Measurements from ENCODE around the gene APLP1. TPM values are rescaled to one million over a fixed set of nuclear protein-coding genes. Genes with fewer than 3 reads are reported as not detected.

APLP1 gene
- total and polyA plus RNA-seq, 2 of the 4 experiments (the other 2 are of a cell fraction), result 4.7 to 41.0 TPM

DNA sequence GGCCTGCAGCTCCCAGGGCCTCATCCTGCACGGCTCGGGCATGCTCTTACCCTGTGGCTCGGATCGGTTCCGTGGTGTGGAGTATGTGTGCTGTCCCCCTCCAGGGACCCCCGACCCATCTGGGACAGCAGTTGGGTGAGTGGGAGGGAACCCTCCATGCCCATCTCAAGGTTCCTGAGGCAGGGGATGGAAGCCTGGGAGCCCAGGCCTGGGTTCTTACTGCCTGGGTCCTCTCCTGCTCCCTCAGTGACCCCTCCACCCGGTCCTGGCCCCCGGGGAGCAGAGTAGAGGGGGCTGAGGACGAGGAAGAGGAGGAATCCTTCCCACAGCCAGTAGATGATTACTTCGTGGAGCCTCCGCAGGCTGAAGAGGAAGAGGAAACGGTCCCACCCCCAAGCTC is 3.2 kb downstream of the APLP1 start:
- Histone ChIP-seq H3K18ac (ENCODE audit: low read depth, low read length) (no peak overlapping the region), H3K14ac (replicated peaks; ENCODE audit: low read depth, low read length) (no peak overlapping the region), H2AFZ (replicated peaks; ENCODE audit: low read length, poor library complexity) (no peak overlapping the region), H3K79me1 (ENCODE audit: low read depth in 1 of 2, low read length in 2 of 2) (no peaks in the 10 kb centered on the region), H3K4me2 (ENCODE audit: low read depth, low read length) (no peak overlapping the region), H3K4ac (ENCODE audit: low read depth, low read length) (no peak overlapping the region), H3K56ac (ENCODE audit: extremely low read depth, insufficient read depth, low read length) (no peak overlapping the region), H3K9ac (ENCODE audit: low read depth, low read length) (no peak overlapping the region), H3K23ac (ENCODE audit: low read depth, low read length) (no peak overlapping the region), H3K27ac (ENCODE audit: insufficient read depth, low read length) (no peak overlapping the region), H4K8ac (ENCODE audit: low read depth in 2 of 2, low read length in 2 of 2) (no peak overlapping the region), H4K91ac (ENCODE audit: insufficient read depth, low read depth, low read length) (no peak overlapping the region), H2AK5ac (ENCODE audit: low read depth, low read length) (no peak overlapping the region), H3K27me3 (ENCODE audit: control insufficient read depth, insufficient read depth, low read length) (peaks cover 4% of the 10 kb centered on the region; the same call in 1 of the 2 replicates), H2AK9ac (replicated peaks; ENCODE audit: low read depth, low read length, poor library complexity) (no peak overlapping the region), H2BK5ac (ENCODE audit: low read depth, low read length, poor library complexity, severe bottlenecking) (no peak overlapping the region), H2BK20ac (ENCODE audit: low read depth, low read length) (no peak overlapping the region), H3K36me3 (ENCODE audit: control insufficient read depth, insufficient read depth, low read length) (no peaks in the 10 kb centered on the region), H3K4me1 (ENCODE audit: control insufficient read depth, insufficient read depth, low read length) (peaks cover 4% of the 10 kb centered on the region), H2BK15ac (ENCODE audit: low read depth, low read length) (no peak overlapping the region), H4K5ac (ENCODE audit: low read depth, low read length) (no peak overlapping the region), H4K20me1 (ENCODE audit: insufficient read depth, low read length) (no peaks in the 10 kb centered on the region), H3K9me1 (ENCODE audit: insufficient read depth, low read length) (peaks cover 2% of the 10 kb centered on the region), H2BK120ac (ENCODE audit: low read depth, low read length) (no peak overlapping the region), H3K4me3 (ENCODE audit: insufficient read depth, low read depth, low read length) (no peak overlapping the region), H3K9me3 (ENCODE audit: control insufficient read depth, insufficient read depth, low read length) (no peaks in the 10 kb centered on the region)
- no peak for ATAC-seq (ENCODE audit: low read depth)
- dilution Hi-C loops (cut with HindIII; ENCODE audit: low sequenced_read_pairs, unreplicated experiment) (no loop called here), intact Hi-C loops (cut with micrococcal nuclease) (no loop called here), in situ Hi-C loops (cut with MboI; ENCODE audit: low sequenced_read_pairs) (no loop called here)
- no TSS peak for BruUV-seq (replicated peaks)
- CTCF ChIA-PET, result interaction anchor here (0.6 kb wide), 1 partner anchor 37 kb away, joined by 3 read pairs; no protein-coding TSS in a partner anchor
- POLR2A ChIA-PET (ENCODE audit: unreplicated experiment), result no interaction called here
- TF ChIP-seq, protein P1, sequence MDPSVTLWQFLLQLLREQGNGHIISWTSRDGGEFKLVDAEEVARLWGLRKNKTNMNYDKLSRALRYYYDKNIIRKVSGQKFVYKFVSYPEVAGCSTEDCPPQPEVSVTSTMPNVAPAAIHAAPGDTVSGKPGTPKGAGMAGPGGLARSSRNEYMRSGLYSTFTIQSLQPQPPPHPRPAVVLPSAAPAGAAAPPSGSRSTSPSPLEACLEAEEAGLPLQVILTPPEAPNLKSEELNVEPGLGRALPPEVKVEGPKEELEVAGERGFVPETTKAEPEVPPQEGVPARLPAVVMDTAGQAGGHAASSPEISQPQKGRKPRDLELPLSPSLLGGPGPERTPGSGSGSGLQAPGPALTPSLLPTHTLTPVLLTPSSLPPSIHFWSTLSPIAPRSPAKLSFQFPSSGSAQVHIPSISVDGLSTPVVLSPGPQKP (IDR thresholded peaks at IDR 0.05; ENCODE audit: borderline replicate concordance, low read depth, low read length), result no peak
- no peak for TF ChIP-seq CEBPB (IDR thresholded peaks at IDR 0.05; ENCODE audit: low read depth, low read length)
- no peak for TF ChIP-seq POLR2A (IDR thresholded peaks at IDR 0.05; ENCODE audit: low read depth, low read length)
- TF ChIP-seq SMC3 (IDR thresholded peaks at IDR 0.05; ENCODE audit: low read depth, low read length), result no peak
- TF ChIP-seq RCOR1 (IDR thresholded peaks at IDR 0.05; ENCODE audit: insufficient replicate concordance, low read length), result no peak
- TF ChIP-seq CHD1 (IDR thresholded peaks at IDR 0.05; ENCODE audit: low read depth, low read length), result no peak
- no peak for TF ChIP-seq MAFK (IDR thresholded peaks at IDR 0.05; ENCODE audit: low read depth, low read length)
- no peak for TF ChIP-seq CTCF (conservative IDR thresholded peaks at IDR 0.05; ENCODE audit: low read depth, low read length)
- no peak for TF ChIP-seq MAZ (IDR thresholded peaks at IDR 0.05; ENCODE audit: borderline replicate concordance, low read depth, low read length)
- TF ChIP-seq RFX5 (IDR thresholded peaks at IDR 0.05; ENCODE audit: low read depth, low read length), result no peak
- no peak for TF ChIP-seq USF2 (IDR thresholded peaks at IDR 0.05; ENCODE audit: low read depth, low read length)
- no peak for TF ChIP-seq NFE2L2 (IDR thresholded peaks at IDR 0.05; ENCODE audit: low read depth, low read length)
- no peak for TF ChIP-seq RAD21 (IDR thresholded peaks at IDR 0.05; ENCODE audit: low read length)
- no peak for TF ChIP-seq FOS (IDR thresholded peaks at IDR 0.05; ENCODE audit: low read depth, low read length)
- TF ChIP-seq MXI1 (IDR thresholded peaks at IDR 0.05; ENCODE audit: borderline replicate concordance, low read depth, low read length), result no peak
- WGBS, 2 experiments (ENCODE audit: extremely low coverage in 2 of 2, insufficient read length in 1 of 2), result no CpG with 5 or more reads among the region's 12 CpGs
- no peak for DNase-seq

Data from IMR-90 (cell line).